Astrocyte of the cerebellum (primary cell): ENCODE data around the gene C2orf68.

Experiments used
- DNase-seq: peaks from one replicate; pipeline ENCODE4 v3.0.0-alpha.2; 2011; ENCODE audit warnings: low read depth
- H3K4me3 ChIP-seq: 2 replicates; pipeline ENCODE4 v1.5.1; 2011; ENCODE audit warnings: mild to moderate bottlenecking, low read depth, low read length, moderate library complexity
- CTCF ChIP-seq: IDR thresholded peaks from 2 replicates; pipeline ENCODE4 v1.5.1; 2012; ENCODE audit warnings: low read length, low read depth, moderate library complexity, mild to moderate bottlenecking; ENCODE audit errors: missing control alignments
- in situ Hi-C: cut with HindIII; loops from 2 replicates; pipeline ENCODE4 v1.10.0; 2017; ENCODE audit warnings: low sequenced_read_pairs

Gene C2orf68

DNA sequence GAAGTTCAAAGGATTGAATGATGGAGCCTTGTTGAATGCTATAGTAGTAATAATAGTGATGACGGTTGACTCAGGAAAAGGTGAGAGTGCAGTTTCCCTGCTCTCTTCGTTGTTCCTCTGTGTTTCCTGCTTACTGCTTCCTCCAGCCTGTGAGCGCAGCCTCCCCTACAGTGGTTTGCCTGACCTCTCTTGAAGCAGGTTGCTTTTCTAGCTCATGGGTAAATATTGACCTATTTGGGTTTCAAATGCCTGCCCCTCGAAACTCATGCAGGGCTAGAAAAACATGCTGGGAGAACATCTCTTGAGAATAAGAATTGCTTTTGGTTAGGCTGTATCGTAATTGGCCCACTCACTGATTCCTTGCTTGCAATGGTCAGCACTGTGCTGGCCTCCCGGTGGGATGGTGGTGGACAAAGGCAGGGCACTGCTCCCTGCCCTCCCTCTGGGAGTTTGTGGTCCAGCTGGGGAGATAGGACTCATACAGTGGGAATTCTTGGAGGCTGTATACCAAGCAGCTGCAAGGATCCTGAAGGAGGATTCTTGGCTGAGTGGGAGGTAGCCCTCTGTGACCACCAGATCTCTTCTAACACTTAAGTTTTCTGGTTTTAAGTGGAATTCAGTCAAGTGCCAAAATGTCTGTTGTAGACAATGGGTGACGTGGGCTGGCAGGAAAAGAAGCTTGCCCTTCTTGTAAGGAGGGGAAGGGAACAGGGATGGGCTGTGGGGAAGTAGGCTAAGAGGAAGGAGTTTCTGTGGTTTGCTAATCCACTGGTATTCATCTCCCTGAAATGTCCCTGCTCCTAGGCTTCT is 21.7 kb downstream of the C2orf68 start:
- in situ Hi-C loops: no loop called here
- no peak overlapping the region for H3K4me3 ChIP-seq
- TF ChIP-seq CTCF: no peak
- peak; percentile 100 for DNase-seq

GRCh38 chr2:85589181-85589580 is 22.7 kb downstream of the C2orf68 start:
- in situ Hi-C loops: no loop called here
- no peak overlapping the region for H3K4me3 ChIP-seq
- no peak for TF ChIP-seq CTCF
- no peak for DNase-seq

- H3K4me3 ChIP-seq: no peak overlapping the region
- in situ Hi-C loops: no loop called here
- TF ChIP-seq CTCF: no peak
- no peak for DNase-seq
Observed at GRCh38 chr2:85588645-85589044, 23.2 kb downstream of the C2orf68 start.

DNA sequence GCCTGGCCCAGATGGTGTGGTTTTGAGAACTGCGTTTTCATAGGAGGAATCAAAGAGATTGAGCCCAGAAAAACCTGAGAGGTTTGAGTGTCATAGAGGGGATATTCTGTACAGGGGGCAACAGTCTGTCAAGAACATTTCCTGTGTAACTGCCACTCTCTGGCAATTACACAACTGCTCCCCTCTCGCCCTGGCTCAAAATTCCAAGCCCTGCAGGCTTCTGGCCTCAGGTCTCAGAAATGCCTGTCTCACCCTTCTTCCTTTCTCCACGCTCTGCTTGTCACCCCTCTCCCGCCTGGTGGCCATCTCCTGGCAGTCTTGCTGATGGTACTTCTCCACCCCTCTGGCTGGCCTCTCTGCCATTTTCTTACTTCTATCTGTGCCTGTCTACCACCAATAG is 23.6 kb downstream of the C2orf68 start:
- no peak overlapping the region for H3K4me3 ChIP-seq
- in situ Hi-C loops: no loop called here
- TF ChIP-seq CTCF: no peak
- DNase-seq: no peak

- in situ Hi-C loops: no loop called here
- TF ChIP-seq CTCF: no peak
- peak overlapping the region; percentile 53 for H3K4me3 ChIP-seq
- DNase-seq: peak; percentile 27
Observed at GRCh38 chr2:85585781-85586105, 26.1 kb downstream of the C2orf68 start.

- peak overlapping the region; percentile 53 for H3K4me3 ChIP-seq
- in situ Hi-C loops: no loop called here
- no peak for DNase-seq
- TF ChIP-seq CTCF: no peak
Observed at GRCh38 chr2:85584857-85585780, 26.7 kb downstream of the C2orf68 start.
